ENCODE data around the gene ZC3H12D. TPM values are rescaled to one million over a fixed set of nuclear protein-coding genes. Genes with fewer than 3 reads are reported as not detected.

ZC3H12D gene
- total RNA-seq, 2 experiments from 2014 or later = 124 to 129 TPM

GRCh38 chr6:149458806-149459205 is 26.0 kb downstream of the ZC3H12D start:
- no peak for DNase-seq
- no peaks in the 10 kb centered on the region for H3K27me3 Mint-ChIP-seq
- H3K9me3 Mint-ChIP-seq = no peaks in the 10 kb centered on the region
- ChIA-PET POLR2A (interaction anchor here (0.7 kb wide), 1 partner anchor 25 kb away, joined by 3 read pairs; no protein-coding TSS in a partner anchor), CTCF (interaction anchor here (1.2 to 2.2 kb wide), 2 partner anchors 27 to 58 kb away, joined by 7 read pairs; no protein-coding TSS in a partner anchor)
- peaks cover 77% of the 10 kb centered on the region for H3K36me3 Mint-ChIP-seq
- intact Hi-C loops (cut with micrococcal nuclease) = no loop called here
- peaks cover 33% of the 10 kb centered on the region for H3K4me1 Mint-ChIP-seq (ENCODE audit: low read depth)
- H3K27ac Mint-ChIP-seq = peak overlapping the region; percentile 47
- H3K4me3 Mint-ChIP-seq = no peak overlapping the region

- CTCF ChIA-PET = interaction anchor here (1.2 to 2.2 kb wide), 2 partner anchors 26 to 59 kb away, joined by 7 read pairs; no protein-coding TSS in a partner anchor
- H3K36me3 Mint-ChIP-seq = peaks cover 77% of the 10 kb centered on the region
- H3K9me3 Mint-ChIP-seq = no peaks in the 10 kb centered on the region
- no peaks in the 10 kb centered on the region for H3K27me3 Mint-ChIP-seq
- no peak overlapping the region for H3K4me3 Mint-ChIP-seq
- H3K4me1 Mint-ChIP-seq (ENCODE audit: low read depth) = peaks cover 29% of the 10 kb centered on the region
- no peak for DNase-seq
- H3K27ac Mint-ChIP-seq = peak overlapping the region; percentile 47
- POLR2A ChIA-PET = interaction anchor here (0.6 to 0.7 kb wide), 2 partner anchors 9 to 24 kb away, joined by 3 to 5 read pairs; no protein-coding TSS in a partner anchor
- intact Hi-C loops (cut with micrococcal nuclease) = no loop called here
Observed at GRCh38 chr6:149458196-149458595, 26.6 kb downstream of the ZC3H12D start.

- peaks cover 76% of the 10 kb centered on the region for H3K36me3 Mint-ChIP-seq
- H3K27me3 Mint-ChIP-seq = no peaks in the 10 kb centered on the region
- H3K27ac Mint-ChIP-seq = no peak overlapping the region
- ChIA-PET CTCF (interaction anchor here (1.2 to 2.2 kb wide), 2 partner anchors 25 to 60 kb away, joined by 7 read pairs; no protein-coding TSS in a partner anchor), POLR2A (interaction anchor here (0.6 kb wide), 1 partner anchor 9 kb away, joined by 5 read pairs; no protein-coding TSS in a partner anchor)
- intact Hi-C loops (cut with micrococcal nuclease) = no loop called here
- DNase-seq = no peak
- H3K4me1 Mint-ChIP-seq (ENCODE audit: low read depth) = peaks cover 23% of the 10 kb centered on the region
- no peak overlapping the region for H3K4me3 Mint-ChIP-seq
- H3K9me3 Mint-ChIP-seq = no peaks in the 10 kb centered on the region
Observed at GRCh38 chr6:149457316-149457884, 27.4 kb downstream of the ZC3H12D start.

- ChIA-PET CTCF (no interaction called here), POLR2A (interaction anchor here (0.6 kb wide), 1 partner anchor 49 kb away, joined by 3 read pairs; no protein-coding TSS in a partner anchor)
- intact Hi-C loops (cut with micrococcal nuclease) = no loop called here
- Mint-ChIP-seq H3K27ac (peak overlapping the region; percentile 5), H3K9me3 (no peaks in the 10 kb centered on the region), H3K4me3 (no peak overlapping the region), H3K27me3 (no peaks in the 10 kb centered on the region), H3K4me1 (ENCODE audit: low read depth) (peaks cover 22% of the 10 kb centered on the region), H3K36me3 (peaks cover 77% of the 10 kb centered on the region)
- no peak for DNase-seq
Observed at GRCh38 chr6:149456311-149457021, 28.3 kb downstream of the ZC3H12D start.

GRCh38 chr6:149455031-149455732 is 29.6 kb downstream of the ZC3H12D start:
- intact Hi-C loops (cut with micrococcal nuclease) = no loop called here
- DNase-seq = no peak
- H3K4me3 Mint-ChIP-seq = no peak overlapping the region
- CTCF ChIA-PET = interaction anchor here (1.2 to 2.6 kb wide), 2 partner anchors 23 to 62 kb away, joined by 5 to 10 read pairs; no protein-coding TSS in a partner anchor
- peaks cover 73% of the 10 kb centered on the region for H3K36me3 Mint-ChIP-seq
- H3K4me1 Mint-ChIP-seq (ENCODE audit: low read depth) = peaks cover 20% of the 10 kb centered on the region
- no peak overlapping the region for H3K27ac Mint-ChIP-seq
- POLR2A ChIA-PET = interaction anchor here (1.1 kb wide), 1 partner anchor 9 kb away, joined by 3 read pairs; no protein-coding TSS in a partner anchor
- H3K27me3 Mint-ChIP-seq = no peaks in the 10 kb centered on the region
- no peaks in the 10 kb centered on the region for H3K9me3 Mint-ChIP-seq

- POLR2A ChIA-PET = interaction anchor here (1.1 kb wide), 1 partner anchor 8 kb away, joined by 3 read pairs; no protein-coding TSS in a partner anchor
- CTCF ChIA-PET = interaction anchor here (1.2 to 2.6 kb wide), 2 partner anchors 22 to 63 kb away, joined by 5 to 10 read pairs; no protein-coding TSS in a partner anchor
- H3K9me3 Mint-ChIP-seq = no peaks in the 10 kb centered on the region
- no peak overlapping the region for H3K4me3 Mint-ChIP-seq
- H3K27ac Mint-ChIP-seq = no peak overlapping the region
- intact Hi-C loops (cut with micrococcal nuclease) = no loop called here
- no peak for DNase-seq
- peaks cover 72% of the 10 kb centered on the region for H3K36me3 Mint-ChIP-seq
- H3K4me1 Mint-ChIP-seq (ENCODE audit: low read depth) = peaks cover 14% of the 10 kb centered on the region
- no peaks in the 10 kb centered on the region for H3K27me3 Mint-ChIP-seq
Observed at GRCh38 chr6:149454346-149454848, 30.4 kb downstream of the ZC3H12D start.

GRCh38 chr6:149453597-149454345 is 31.0 kb downstream of the ZC3H12D start:
- intact Hi-C loops (cut with micrococcal nuclease) = no loop called here
- peaks cover 8% of the 10 kb centered on the region for H3K4me1 Mint-ChIP-seq (ENCODE audit: low read depth)
- no peak overlapping the region for H3K27ac Mint-ChIP-seq
- H3K9me3 Mint-ChIP-seq = no peaks in the 10 kb centered on the region
- CTCF ChIA-PET = interaction anchor here (0.6 to 2.6 kb wide), 4 partner anchors 22 to 63 kb away, joined by 3 to 10 read pairs (median 5); no protein-coding TSS in a partner anchor
- no peak overlapping the region for H3K4me3 Mint-ChIP-seq
- POLR2A ChIA-PET = interaction anchor here (1.1 kb wide), 1 partner anchor 29 kb away, joined by 3 read pairs; no protein-coding TSS in a partner anchor
- peaks cover 70% of the 10 kb centered on the region for H3K36me3 Mint-ChIP-seq
- H3K27me3 Mint-ChIP-seq = no peaks in the 10 kb centered on the region
- no peak for DNase-seq

GRCh38 chr6:149452037-149452939 is 32.5 kb downstream of the ZC3H12D start:
- no peaks in the 10 kb centered on the region for H3K9me3 Mint-ChIP-seq
- no peak overlapping the region for H3K4me3 Mint-ChIP-seq
- intact Hi-C loops (cut with micrococcal nuclease) = no loop called here
- ChIA-PET POLR2A (interaction anchor here (1.1 kb wide), 1 partner anchor 31 kb away, joined by 3 read pairs; no protein-coding TSS in a partner anchor), CTCF (no interaction called here)
- DNase-seq = no peak
- H3K4me1 Mint-ChIP-seq (ENCODE audit: low read depth) = no peaks in the 10 kb centered on the region
- H3K27me3 Mint-ChIP-seq = no peaks in the 10 kb centered on the region
- H3K36me3 Mint-ChIP-seq = peaks cover 66% of the 10 kb centered on the region
- no peak overlapping the region for H3K27ac Mint-ChIP-seq

GRCh38 chr6:149451376-149452036 is 33.3 kb downstream of the ZC3H12D start:
- H3K4me3 Mint-ChIP-seq = no peak overlapping the region
- CTCF ChIA-PET = interaction anchor here (0.8 kb wide), 1 partner anchor 423 kb away, joined by 3 read pairs; no protein-coding TSS in a partner anchor

More at GRCh38 chr6:149451376-149452036, 33.3 kb downstream of the ZC3H12D start:
- peaks cover 2% of the 10 kb centered on the region for H3K4me1 Mint-ChIP-seq (ENCODE audit: low read depth)
- POLR2A ChIA-PET = no interaction called here
- no peak overlapping the region for H3K27ac Mint-ChIP-seq
- no peaks in the 10 kb centered on the region for H3K9me3 Mint-ChIP-seq
- H3K36me3 Mint-ChIP-seq = peaks cover 61% of the 10 kb centered on the region
- no peaks in the 10 kb centered on the region for H3K27me3 Mint-ChIP-seq
- no peak for DNase-seq
- intact Hi-C loops (cut with micrococcal nuclease) = no loop called here
